GM12878 (cell line): ENCODE results near the gene KCNQ1. TPM values are rescaled to one million over a fixed set of nuclear protein-coding genes. Genes with fewer than 3 reads are reported as not detected.

Experiments
- ATAC-seq: fragments of 200-7000 bp; cut with Tn5 transposase; 3 replicates; pipeline ENCODE4 v1.9.1; 2020; ENCODE audit warnings: mild to moderate bottlenecking, moderate library complexity
- BruUV-seq: library from RNA; stranded (reverse); fragments of 400-500 nt; replicated peaks from 2 replicates; lab custom pipeline; 2021; lab: Mats Ljungman, UMichigan
- CTCF ChIA-PET: fragments of 300-600 bp; sonication (Branson Sonifier 250); formaldehyde crosslinking; extraction: SDS; loops from one replicate; lab custom pipeline; 2021; ENCODE audit warnings: inconsistent platforms; lab: Yijun Ruan, JAX
- POLR2A ChIA-PET: fragments of 350-600 bp; formaldehyde crosslinking; extraction: SDS; loops from one replicate; lab custom pipeline; 2021; ENCODE audit warnings: inconsistent platforms; lab: Charles Lee
- RAD21 ChIA-PET: fragments of 300-600 bp; sonication (Branson Sonifier 250); formaldehyde crosslinking; loops from one replicate; lab custom pipeline; 2023; ENCODE audit warnings: antibody characterized with exemption; ENCODE audit not compliant: unreplicated experiment; lab: Charles Lee
- SMC1A ChIA-PET: fragments of 300-600 bp; sonication (Branson Sonifier 250); formaldehyde crosslinking; loops from one replicate; lab custom pipeline; 2023; ENCODE audit not compliant: unreplicated experiment, uncharacterized antibody; lab: Charles Lee
- DNase-seq: peaks from one replicate; pipeline ENCODE4 v3.0.0-alpha.2; 2011; ENCODE audit warnings: low read depth, low spot score
- FAIRE-seq: peaks from 3 replicates; lab custom pipeline; 2011; peaks lifted over from hg19 to GRCh38; lab: Jason Lieb, UNC
- H2AFZ ChIP-seq: 2 replicates; pipeline ENCODE4 v1.6.0; 2011; ENCODE audit warnings: low read depth, low read length, control low read depth; ENCODE audit not compliant: control insufficient read depth
- H3K27ac ChIP-seq: 2 replicates; pipeline ENCODE4 v1.5.1; 2011; ENCODE audit warnings: control low read depth; ENCODE audit not compliant: control insufficient read depth, insufficient read depth
- H3K27me3 ChIP-seq, 2 experiments: replicated peaks in 1 of 2; 2 replicates each; pipeline versions ENCODE4 v1.6.0 to v1.6.1; 2011; ENCODE audit warnings: low read length in 1 of 2; ENCODE audit not compliant: control insufficient read depth in 2 of 2, insufficient read depth in 2 of 2
- H3K36me3 ChIP-seq, 2 experiments: 2 replicates each; pipeline ENCODE4 v1.5.1; 2011; ENCODE audit warnings: low read length in 1 of 2; ENCODE audit not compliant: control insufficient read depth in 2 of 2, insufficient read depth in 2 of 2
- H3K4me1 ChIP-seq: 2 replicates; pipeline ENCODE4 v1.6.1; 2011; ENCODE audit warnings: mild to moderate bottlenecking, low read length, moderate library complexity, mixed read lengths; ENCODE audit not compliant: control insufficient read depth, insufficient read depth
- H3K4me2 ChIP-seq: 2 replicates; pipeline ENCODE4 v1.6.0; 2011; ENCODE audit warnings: control low read depth; ENCODE audit not compliant: control insufficient read depth, insufficient read depth
- H3K4me3 ChIP-seq: fragments of 200-600 bp; sonication (generic); 2 replicates; pipeline ENCODE4 v1.5.1; 2016
- H3K79me2 ChIP-seq: 2 replicates; pipeline ENCODE4 v1.6.0; 2011; ENCODE audit warnings: low read length; ENCODE audit not compliant: control insufficient read depth, insufficient read depth
- H3K9ac ChIP-seq: 2 replicates; pipeline ENCODE4 v1.8.0; 2011; ENCODE audit warnings: low read length, control low read depth, mixed read lengths; ENCODE audit not compliant: control insufficient read depth, insufficient read depth
- H3K9me3 ChIP-seq: replicated peaks from 3 replicates; pipeline ENCODE4 v1.5.1; 2011; ENCODE audit warnings: mild to moderate bottlenecking, low read length; ENCODE audit not compliant: control insufficient read depth, insufficient read depth
- H4K20me1 ChIP-seq: 2 replicates; pipeline ENCODE4 v1.6.0; 2011; ENCODE audit not compliant: control insufficient read depth, insufficient read depth
- ASH2L ChIP-seq: fragments of 300-600, 200-600 bp; sonication (generic); IDR thresholded peaks from 2 replicates; pipeline ENCODE4 v1.6.1; 2017; ENCODE audit warnings: low read depth, mild to moderate bottlenecking, borderline replicate concordance
- CBX3 ChIP-seq: fragments of 200-600 bp; sonication (generic); IDR thresholded peaks from 2 replicates; pipeline ENCODE4 v1.6.1; 2016; ENCODE audit warnings: low read depth, borderline replicate concordance
- CBX5 ChIP-seq: sonication (generic); IDR thresholded peaks from 2 replicates; pipeline ENCODE4 v1.6.1; 2016; ENCODE audit warnings: low read depth, moderate library complexity, mild to moderate bottlenecking, inconsistent platforms
- CEBPB ChIP-seq, 2 experiments: fragments of 150-350 bp in 1 of 2; IDR thresholded peaks; 2 replicates each; pipeline ENCODE4 v1.6.1; 2012 to 2014; ENCODE audit warnings: low read depth in 2 of 2, low read length in 2 of 2, borderline replicate concordance in 1 of 2, inconsistent platforms in 1 of 2
- E4F1 ChIP-seq: fragments of 450-650 bp; IDR thresholded peaks from 2 replicates; pipeline ENCODE4 v1.6.1; 2018; ENCODE audit warnings: borderline replicate concordance, mild to moderate bottlenecking; ENCODE audit not compliant: partially characterized antibody
- HDAC2 ChIP-seq: fragments of 200-600 bp; sonication (generic); IDR thresholded peaks from 2 replicates; pipeline ENCODE4 v1.6.1; 2017
- KDM1A ChIP-seq: fragments of 200-600 bp; sonication (generic); IDR thresholded peaks from 2 replicates; pipeline ENCODE4 v1.6.1; 2016; ENCODE audit warnings: borderline replicate concordance
- MYC ChIP-seq: IDR thresholded peaks from 2 replicates; pipeline ENCODE4 v1.6.1; 2011; ENCODE audit warnings: mild to moderate bottlenecking, low read length, moderate library complexity, inconsistent platforms; ENCODE audit not compliant: insufficient read depth, insufficient replicate concordance, insufficient read length, severe bottlenecking
- PML ChIP-seq: IDR thresholded peaks from 2 replicates; pipeline ENCODE4 v1.6.1; 2012; ENCODE audit warnings: low read length, inconsistent platforms
- SMARCA5 ChIP-seq: fragments of 450-650 bp; IDR thresholded peaks from 2 replicates; pipeline ENCODE4 v1.6.1; 2017; ENCODE audit warnings: mild to moderate bottlenecking
- TCF3 ChIP-seq: IDR thresholded peaks from 2 replicates; pipeline ENCODE4 v1.6.1; 2012; ENCODE audit warnings: low read depth, mild to moderate bottlenecking, low read length, borderline replicate concordance; ENCODE audit not compliant: insufficient read depth
- WGBS: methylation state at CpG from one replicate; pipeline ENCODE4 v1.1.6; 2016; ENCODE audit warnings: low lambda C conversion rate; ENCODE audit not compliant: insufficient replicate concordance, insufficient coverage; ENCODE audit errors: missing lambda C conversion rate; 5-methylcytosine and 5-hydroxymethylcytosine counted together
- in situ Hi-C: fragments of 300-500 bp; cut with MboI; formaldehyde crosslinking; loops from 9 replicates; pipeline ENCODE4 v1.14.3; 2018; ENCODE audit warnings: mixed read lengths
- intact Hi-C: fragments of 100-400 bp; cut with micrococcal nuclease; formaldehyde crosslinking; loops from one replicate; pipeline ENCODE4 v1.14.2; 2022; ENCODE audit not compliant: unreplicated experiment
- polyA plus RNA-seq, 11 experiments: library from polyadenylated mRNA; depleted of rRNA in 4 of 11; unstranded in 6 of 11; stranded (reverse) in 5 of 11; fragments of >200 nt; fragmentation: Nextera tagmentation in 4 of 11; fragmentation: Illumina TruSeq in 1 of 11; extraction: Ambion mirVana in 4 of 11; extraction: Trizol in 1 of 11; gene quantifications; 1 replicate in 1 of 11; 2 replicates in 10 of 11; pipeline versions ENCODE4 v1.2.1 to v1.2.3, GENCODE V29; 2011 to 2016; ENCODE audit warnings: inconsistent platforms in 2 of 11, missing spikeins in 2 of 11, low read depth in 1 of 11
- total RNA-seq, 4 experiments: library from RNA; depleted of rRNA in 3 of 4; stranded (reverse); fragments of >200 nt in 3 of 4; fragmentation: Illumina TruSeq in 1 of 4; extraction: Trizol in 1 of 4; gene quantifications; 2 replicates each; pipeline versions ENCODE4 v1.2.1 to v1.2.3, GENCODE V29; 2013 to 2021

Gene KCNQ1
- total and polyA plus RNA-seq, 10 of the 15 experiments (the other 5 are each of a cell fraction or from before 2014, with no cell fraction given), result 0.03 to 0.15 (median 0.12) TPM; not detected in 7

GRCh38 chr11:2447951-2448650, 3.3 kb downstream of the KCNQ1 start:
- Histone ChIP-seq H3K27ac (no peak overlapping the region), H3K9me3 (no peaks in the 10 kb centered on the region), H3K79me2 (no peaks in the 10 kb centered on the region), H3K9ac (no peak overlapping the region), H4K20me1 (no peaks in the 10 kb centered on the region), H3K4me2 (no peak overlapping the region), H3K4me1 (no peaks in the 10 kb centered on the region), H2AFZ (no peak overlapping the region), H3K36me3 (no peaks in the 10 kb centered on the region), H3K27me3 (peaks cover 2 to 7% of the 10 kb centered on the region in 2 experiments; a peak in 3 of 4 replicates), H3K4me3 (no peak overlapping the region)
- no peak for TF ChIP-seq KDM1A
- no peak for TF ChIP-seq TCF3
- TF ChIP-seq CEBPB (IDR thresholded peaks at IDR 0.05; ENCODE audit: borderline replicate concordance in 1 of 2, low read depth in 2 of 2, low read length in 2 of 2), result no peak
- no peak for TF ChIP-seq CBX5
- TF ChIP-seq CBX3, result no peak
- no peak for TF ChIP-seq E4F1
- TF ChIP-seq MYC, result no peak
- no peak for TF ChIP-seq SMARCA5
- TF ChIP-seq ASH2L, result no peak
- TF ChIP-seq PML, result no peak
- no peak for TF ChIP-seq HDAC2
- RAD21 ChIA-PET, result no interaction called here
- 11% methylated on average over 10 of the region's 10 CpGs for WGBS
- no TSS peak for BruUV-seq
- in situ Hi-C loops (no loop called here), intact Hi-C loops (loop anchor here (2.0 kb wide), 1 partner anchor 19 kb away; no protein-coding TSS in a partner anchor)
- POLR2A ChIA-PET, result no interaction called here
- DNase-seq (no peak), FAIRE-seq (no peak), ATAC-seq (no peak)
- CTCF ChIA-PET, result no interaction called here
- SMC1A ChIA-PET, result no interaction called here
